CD4-positive, alpha-beta T cell treated with Interleukin-10 for 1 hour (primary cell): ENCODE results near the gene CATSPERZ.

Experiments
- DNase-seq: peaks from one replicate; pipeline ENCODE4 v3.0.0-alpha.2; 2020

CATSPERZ gene, protein sequence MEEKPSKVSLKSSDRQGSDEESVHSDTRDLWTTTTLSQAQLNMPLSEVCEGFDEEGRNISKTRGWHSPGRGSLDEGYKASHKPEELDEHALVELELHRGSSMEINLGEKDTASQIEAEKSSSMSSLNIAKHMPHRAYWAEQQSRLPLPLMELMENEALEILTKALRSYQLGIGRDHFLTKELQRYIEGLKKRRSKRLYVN

GRCh38 chr11:64299847-64300648 lies at the start of gene CATSPERZ:
TSS of gene CATSPERZ (plus strand) at chr11:64300358. CDS start at chr11:64300411, 53 bp downstream.
- DNase-seq = no peak

GRCh38 chr11:64250415-64251015 lies 49.6 kb upstream of the CATSPERZ start:
- DNase-seq = no peak

GRCh38 chr11:64251016-64251752 lies 49.0 kb upstream of the CATSPERZ start, which contains the start of gene PLCB3:
TSS of gene PLCB3 (plus strand) at chr11:64251530. CDS start at chr11:64251650, 120 bp downstream.
- DNase-seq = peak; percentile 72

DNA sequence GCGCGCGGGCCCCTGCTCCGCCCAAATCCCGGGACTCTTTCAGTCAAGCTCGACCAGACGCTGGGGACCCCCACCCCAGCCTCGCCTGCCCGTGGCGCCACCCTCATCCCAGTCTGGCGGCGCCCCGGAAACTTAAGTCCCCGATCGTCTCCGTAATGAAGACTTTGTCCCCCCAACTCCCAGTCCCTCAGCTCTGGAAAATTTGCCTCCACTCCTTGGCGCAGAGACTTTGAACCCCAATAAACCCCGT lies 48.5 kb upstream of the CATSPERZ start:
- no peak for DNase-seq

GRCh38 chr11:64252003-64252872 lies 47.9 kb upstream of the CATSPERZ start:
- DNase-seq = no peak

DNA sequence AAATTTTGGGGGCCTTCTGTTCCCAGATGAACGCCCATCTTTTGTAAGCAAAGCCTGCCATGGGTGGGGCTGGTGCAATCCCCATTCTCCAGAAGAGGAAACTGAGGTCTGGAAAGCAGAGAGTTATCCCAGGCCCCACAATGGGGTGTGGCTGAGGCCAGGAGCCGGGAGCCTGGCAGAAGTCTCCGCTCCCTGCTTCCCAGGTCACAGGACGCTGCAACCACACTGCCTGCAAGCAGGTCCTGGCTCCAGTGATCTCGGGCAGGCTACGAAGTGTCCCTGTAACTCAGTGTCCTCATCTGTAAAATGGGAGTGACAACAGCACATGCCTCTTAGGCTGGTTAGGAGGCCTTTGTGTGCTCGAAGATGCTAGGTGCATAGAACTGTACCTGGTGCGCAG lies 47.1 kb upstream of the CATSPERZ start:
- no peak for DNase-seq

DNA sequence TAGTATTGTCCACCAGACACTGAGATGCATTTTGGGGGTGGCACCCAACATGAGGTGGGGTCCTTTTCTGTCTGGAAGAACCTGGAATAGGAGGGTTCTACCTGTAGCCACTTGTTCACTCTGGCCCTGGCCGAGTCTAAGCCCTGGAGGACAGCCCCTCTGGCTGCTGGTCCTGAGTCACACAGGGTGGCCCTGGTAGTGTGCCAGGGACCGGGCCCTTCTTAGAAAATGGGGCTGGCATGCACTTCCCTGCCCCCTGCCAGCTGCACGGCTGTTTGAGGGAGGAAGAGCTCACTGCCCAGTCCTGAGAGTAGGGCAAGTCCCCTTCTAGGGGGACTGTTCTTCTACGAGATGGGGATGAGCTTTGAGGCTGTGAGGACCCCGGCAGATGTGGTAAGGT lies 46.7 kb upstream of the CATSPERZ start:
- no peak for DNase-seq

DNA sequence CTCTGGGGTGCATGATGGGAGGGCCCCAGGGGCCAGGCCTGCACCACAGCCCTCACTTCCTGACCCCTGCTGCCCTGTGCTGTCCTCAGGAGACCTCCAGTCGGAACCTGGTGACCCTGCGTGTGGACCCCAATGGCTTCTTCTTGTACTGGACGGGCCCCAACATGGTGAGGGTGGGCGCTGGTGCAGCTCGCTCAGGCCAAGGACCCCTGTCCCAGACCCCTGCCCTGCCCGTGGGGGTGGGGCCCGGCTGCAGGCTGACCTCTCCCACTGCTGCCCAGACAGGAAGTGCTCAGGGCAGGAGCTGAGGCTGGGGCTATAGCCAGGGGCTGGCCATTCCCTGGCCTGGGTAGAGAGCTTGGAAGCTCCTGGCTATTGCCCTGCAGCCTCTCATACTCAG lies 45.8 kb upstream of the CATSPERZ start:
- no peak for DNase-seq

GRCh38 chr11:64255135-64256128 lies 44.7 kb upstream of the CATSPERZ start:
- DNase-seq = no peak

- no peak for DNase-seq
These were observed 43.9 kb upstream of the CATSPERZ start for GRCh38 chr11:64256300-64256699.

DNA sequence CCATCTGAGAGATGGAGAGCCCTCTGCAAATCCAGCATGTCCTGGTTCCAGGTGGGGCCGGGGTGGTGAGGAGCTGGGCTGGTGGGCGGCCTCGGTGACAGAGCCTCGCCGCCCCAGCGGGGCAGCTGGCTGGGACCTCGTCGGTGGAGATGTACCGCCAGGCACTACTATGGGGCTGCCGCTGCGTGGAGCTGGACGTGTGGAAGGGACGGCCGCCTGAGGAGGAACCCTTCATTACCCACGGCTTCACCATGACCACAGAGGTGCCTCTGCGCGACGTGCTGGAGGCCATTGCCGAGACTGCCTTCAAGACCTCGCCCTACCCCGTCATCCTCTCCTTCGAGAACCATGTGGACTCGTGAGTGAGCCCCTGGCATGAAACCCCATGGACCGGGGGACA lies 41.8 kb upstream of the CATSPERZ start:
- no peak for DNase-seq

GRCh38 chr11:64258946-64259532 lies 41.1 kb upstream of the CATSPERZ start:
- no peak for DNase-seq

GRCh38 chr11:64259533-64260067 lies 40.6 kb upstream of the CATSPERZ start:
- DNase-seq = no peak

DNA sequence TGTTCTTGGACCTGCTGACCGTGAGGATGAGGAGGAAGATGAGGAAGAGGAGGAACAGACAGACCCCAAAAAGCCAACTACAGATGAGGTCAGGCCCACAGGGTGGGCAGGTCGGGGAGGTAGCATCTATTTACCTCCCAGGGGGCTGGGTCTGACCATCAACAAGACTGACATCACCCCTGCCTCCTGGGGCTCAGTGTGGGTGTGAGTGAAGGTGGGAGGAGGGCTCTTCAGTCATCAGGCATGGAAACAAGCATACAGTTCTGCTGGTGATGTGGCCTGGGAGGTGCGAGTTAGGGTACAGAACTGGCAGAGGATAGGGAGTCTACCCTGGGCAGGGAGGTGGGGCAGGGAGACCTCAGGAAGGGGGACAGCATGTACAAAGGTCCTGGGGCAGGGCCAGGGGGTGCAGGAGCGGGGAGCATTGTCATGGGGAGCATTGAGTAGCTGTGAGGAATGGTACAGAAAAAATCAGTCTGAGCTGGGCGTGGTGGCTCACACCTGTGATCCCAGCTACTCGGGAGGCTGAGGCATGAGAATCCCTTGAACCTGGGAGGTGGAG lies 39.9 kb upstream of the CATSPERZ start:
- no peak for DNase-seq

GRCh38 chr11:64261556-64262080 lies 38.5 kb upstream of the CATSPERZ start:
- DNase-seq = no peak

DNA sequence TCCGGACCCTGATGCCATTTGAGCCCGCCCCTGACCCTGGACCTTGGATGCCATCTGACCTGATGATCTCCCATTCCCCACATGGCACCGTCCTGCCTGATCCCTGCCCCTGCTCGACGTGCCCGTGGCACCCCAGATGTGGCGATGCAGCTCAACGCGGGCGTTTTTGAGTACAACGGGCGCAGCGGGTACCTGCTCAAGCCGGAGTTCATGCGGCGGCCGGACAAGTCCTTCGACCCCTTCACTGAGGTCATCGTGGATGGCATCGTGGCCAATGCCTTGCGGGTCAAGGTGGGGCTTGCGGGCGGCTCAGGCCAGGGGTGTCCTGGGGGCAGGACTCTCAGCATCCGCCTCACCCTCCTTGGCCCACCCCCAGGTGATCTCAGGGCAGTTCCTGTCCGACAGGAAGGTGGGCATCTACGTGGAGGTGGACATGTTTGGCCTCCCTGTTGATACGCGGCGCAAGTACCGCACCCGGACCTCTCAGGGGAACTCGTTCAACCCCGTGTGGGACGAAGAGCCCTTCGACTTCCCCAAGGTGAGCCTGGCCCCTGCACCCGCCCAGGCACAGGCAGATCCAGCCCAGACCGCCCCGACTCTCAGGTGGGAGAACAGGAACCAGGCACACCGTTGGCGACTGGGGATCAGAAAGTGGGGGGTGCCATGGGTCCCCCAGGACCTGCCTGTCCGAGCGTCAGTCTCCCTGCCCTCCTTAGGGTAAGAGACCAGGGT lies 37.7 kb upstream of the CATSPERZ start:
- DNase-seq = no peak

- DNase-seq = no peak
These were observed 36.9 kb upstream of the CATSPERZ start for GRCh38 chr11:64263021-64263946.

GRCh38 chr11:64263947-64264317 lies 36.2 kb upstream of the CATSPERZ start:
- DNase-seq = no peak
